GM21390 (cell line): ENCODE data around the gene CLC.
"Not testable (repeated sequence)": the region's sequence is repeated elsewhere in the genome, so short reads cannot be mapped to it uniquely, and the experiment has no call there.

Source experiments
- ATAC-seq: cut with Tn5 transposase; IDR thresholded peaks from one replicate; pipeline ENCODE4 v1.9.1; 2021; ENCODE audit not compliant: unreplicated experiment

Gene CLC

GRCh38 chr19:39737891-39738290 is at the start of gene CLC:
Gene CLC (minus strand): TSS chr19:39738029. CDS start chr19:39737952, 77 bp downstream.
- no peak for ATAC-seq

- ATAC-seq: no peak
Observed at GRCh38 chr19:39780894-39781293, 43.1 kb upstream of the CLC start.

GRCh38 chr19:39778763-39779162 is 40.9 kb upstream of the CLC start, which contains the start of gene LEUTX:
Gene LEUTX (plus strand): TSS chr19:39778854. CDS start chr19:39778921, 67 bp downstream.
- ATAC-seq: no peak

GRCh38 chr19:39768786-39769185 is 31.0 kb upstream of the CLC start:
- ATAC-seq: no peak

GRCh38 chr19:39768334-39768733 is 30.5 kb upstream of the CLC start:
- ATAC-seq: no peak

GRCh38 chr19:39765091-39766076 is 27.6 kb upstream of the CLC start:
- no peak for ATAC-seq

GRCh38 chr19:39761851-39762250 is 24.0 kb upstream of the CLC start:
- not testable (repeated sequence) for ATAC-seq

- no peak for ATAC-seq
Observed at GRCh38 chr19:39759457-39760184, 21.8 kb upstream of the CLC start.

- no peak for ATAC-seq
Observed at GRCh38 chr19:39754971-39755370, 17.1 kb upstream of the CLC start.

- ATAC-seq: no peak
Observed at GRCh38 chr19:39754544-39754943, 16.7 kb upstream of the CLC start.

- ATAC-seq: no peak
Observed at GRCh38 chr19:39752795-39753194, 15.0 kb upstream of the CLC start.

- ATAC-seq: no peak
Observed at GRCh38 chr19:39752390-39752789, 14.6 kb upstream of the CLC start.

- no peak for ATAC-seq
Observed at GRCh38 chr19:39749981-39750380, 12.2 kb upstream of the CLC start.

GRCh38 chr19:39746836-39747529 is 9.2 kb upstream of the CLC start:
- ATAC-seq: no peak

GRCh38 chr19:39745643-39746042 is 7.8 kb upstream of the CLC start:
- ATAC-seq: no peak

GRCh38 chr19:39740395-39740794 is 2.6 kb upstream of the CLC start:
- no peak for ATAC-seq

GRCh38 chr19:39738814-39739213 is 985 bp upstream of the CLC start:
- no peak for ATAC-seq

- ATAC-seq: no peak
Observed at GRCh38 chr19:39737351-39737750, 478 bp downstream of the CLC start.

GRCh38 chr19:39736088-39736487 is 1.7 kb downstream of the CLC start:
- ATAC-seq: no peak

- no peak for ATAC-seq
Observed at GRCh38 chr19:39735688-39736087, 2.1 kb downstream of the CLC start.

- ATAC-seq: no peak
Observed at GRCh38 chr19:39733841-39734240, 4.0 kb downstream of the CLC start.
